HG03575 (cell line): ENCODE measurements around the gene LAD1.

Source experiments
- ATAC-seq: cut with Tn5 transposase; IDR thresholded peaks from one replicate; pipeline ENCODE4 v1.9.1; 2021; ENCODE audit not compliant: unreplicated experiment, insufficient number of reproducible peaks, low FRiP score; ENCODE audit errors: extremely low read depth

LAD1 gene

DNA sequence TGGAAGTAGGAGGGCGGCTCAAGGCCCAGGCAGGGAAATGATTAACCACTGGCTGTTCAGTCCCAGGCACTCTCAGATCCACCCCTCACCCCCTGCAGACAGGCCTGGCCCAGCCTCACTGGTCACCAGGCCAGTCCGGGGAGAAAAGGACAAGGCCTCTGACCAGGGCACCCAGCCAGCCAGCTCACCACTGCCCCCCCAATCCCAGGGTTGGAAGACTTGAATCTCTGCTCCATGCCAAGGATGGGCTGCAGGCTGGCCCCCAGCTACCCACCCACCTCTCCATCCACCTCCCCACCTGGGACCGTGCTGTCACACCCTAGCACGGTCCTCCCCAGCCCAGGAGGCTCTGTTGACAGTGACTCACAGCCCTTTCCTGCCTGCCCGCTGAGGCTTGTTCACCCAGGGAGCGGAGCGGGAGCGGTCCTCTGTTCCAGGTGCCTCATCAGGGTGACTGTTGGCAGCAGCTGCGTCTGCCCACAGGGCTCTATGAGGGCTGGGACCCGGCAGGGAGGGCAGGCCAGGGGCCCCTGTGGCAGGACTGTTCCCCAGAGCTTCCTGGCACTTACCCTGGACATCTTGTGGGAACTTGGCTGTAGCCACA is 2.2 kb downstream of the LAD1 start:
- no peak for ATAC-seq

DNA sequence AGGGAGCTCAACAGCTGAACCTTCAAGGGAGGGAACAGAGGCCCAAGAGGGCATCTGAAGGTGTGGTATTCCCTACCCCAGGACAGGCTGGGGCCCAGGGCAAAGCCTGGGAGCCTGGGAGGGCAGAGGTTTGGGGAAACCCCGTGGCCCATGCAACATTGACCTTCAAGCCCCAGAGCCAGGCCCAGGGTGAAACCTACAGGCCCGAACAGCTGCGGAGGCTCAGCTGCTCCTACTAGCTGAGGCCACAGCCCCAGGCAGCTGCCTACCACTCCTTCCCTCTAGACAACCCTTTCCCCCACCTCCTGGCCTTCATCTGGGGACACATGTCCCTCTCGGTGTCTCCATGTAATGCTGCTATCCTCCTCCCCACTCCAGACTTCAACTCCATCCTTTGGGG is 3.2 kb downstream of the LAD1 start:
- no peak for ATAC-seq

DNA sequence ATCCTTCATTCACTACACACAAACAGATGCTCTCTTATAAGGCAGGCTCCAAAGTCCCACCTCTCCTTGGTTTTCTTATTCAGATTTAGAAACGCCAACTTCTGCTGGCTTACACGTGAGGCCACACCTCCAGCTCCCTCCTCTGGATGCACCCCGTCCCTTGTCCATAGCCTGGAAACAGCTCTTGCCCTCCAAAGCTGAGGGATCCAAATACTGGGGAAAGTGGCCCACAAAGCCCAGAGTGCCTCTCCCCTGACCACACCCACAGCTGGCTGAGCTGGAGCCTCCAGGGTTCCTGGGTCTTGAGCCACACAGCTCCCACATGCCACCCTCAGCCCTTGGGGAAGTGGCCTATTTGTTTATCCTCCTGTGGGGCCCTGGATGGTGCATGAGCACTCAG is 4.5 kb downstream of the LAD1 start:
- ATAC-seq: no peak

DNA sequence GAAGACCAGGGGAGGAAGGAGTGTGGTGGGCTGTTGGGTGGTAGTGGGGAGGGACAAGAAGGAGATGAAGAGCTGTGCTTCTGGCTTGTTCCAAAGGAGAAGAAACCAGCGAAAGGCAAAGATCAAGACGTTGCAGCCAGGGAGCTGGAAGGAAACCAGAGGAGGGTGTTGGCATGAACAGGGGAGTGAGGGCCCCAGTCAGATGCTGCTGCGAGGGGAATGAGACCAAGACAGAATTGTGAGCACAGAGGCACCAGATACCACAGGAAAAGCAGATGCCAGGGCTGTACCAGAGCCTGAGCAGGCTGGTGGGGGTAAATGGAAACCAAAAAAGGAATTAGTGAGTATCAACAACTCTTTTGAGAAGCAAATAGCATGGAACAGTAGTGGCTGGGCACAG is 6.0 kb downstream of the LAD1 start:
- ATAC-seq: no peak

DNA sequence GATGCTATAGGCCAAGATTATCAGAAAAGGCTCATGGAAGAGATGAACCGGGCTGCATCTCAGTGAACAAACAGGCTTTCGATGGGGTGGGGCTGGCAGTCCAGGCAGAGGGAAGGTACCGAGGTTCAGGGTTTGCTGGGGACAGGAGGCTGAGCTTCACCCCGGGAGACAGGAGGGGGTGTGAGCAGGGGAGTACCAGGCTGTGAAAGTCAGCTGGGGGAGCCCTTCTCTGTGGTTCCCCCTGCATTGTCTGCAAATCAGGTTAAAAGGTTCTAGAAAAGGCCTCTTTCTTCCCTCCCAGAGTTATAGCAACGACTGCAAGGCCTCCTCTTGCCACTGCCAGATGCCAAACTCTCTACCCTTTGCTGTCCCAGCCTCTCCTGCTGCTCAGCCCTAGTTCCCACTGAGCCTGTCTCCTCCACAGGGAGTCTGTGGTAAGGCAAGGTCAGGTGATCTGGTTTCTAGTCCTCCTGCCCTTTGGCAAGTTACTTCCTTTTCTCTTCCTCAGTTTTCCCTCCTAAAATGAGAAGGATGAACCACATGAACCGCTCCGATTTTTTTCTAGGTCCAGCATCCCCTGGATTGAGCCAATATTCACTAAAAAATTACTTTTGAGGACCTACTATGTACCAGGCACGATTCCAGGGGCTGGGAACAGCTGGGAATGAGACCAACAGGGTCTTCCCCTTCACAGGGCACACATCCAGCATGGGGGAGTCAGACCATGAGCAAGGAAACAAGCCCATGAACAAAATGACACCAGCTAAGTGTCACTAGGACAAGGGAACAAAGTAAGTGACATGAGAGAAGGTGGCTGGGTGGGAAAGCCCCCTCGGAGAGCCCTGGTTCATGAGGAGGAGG is 7.2 kb downstream of the LAD1 start:
- no peak for ATAC-seq

DNA sequence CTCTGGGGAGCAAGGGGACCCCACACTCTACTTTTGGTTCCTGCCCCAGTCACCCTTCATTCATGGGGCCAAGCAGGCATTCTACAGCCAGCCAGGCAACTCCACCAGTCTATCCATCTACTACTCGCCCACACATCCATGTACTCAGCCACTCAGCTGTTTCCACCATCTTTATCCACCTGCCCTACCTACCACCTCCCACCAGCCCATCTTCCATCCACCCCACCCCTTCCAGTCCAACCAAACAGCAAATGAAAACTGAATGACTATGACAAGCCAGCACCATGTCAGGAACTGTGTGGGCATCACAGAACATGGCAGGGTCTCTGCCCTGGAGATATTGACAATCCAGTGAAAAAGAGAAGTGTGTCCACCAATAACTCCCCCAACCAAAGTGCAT is 7.9 kb downstream of the LAD1 start:
- ATAC-seq: no peak

DNA sequence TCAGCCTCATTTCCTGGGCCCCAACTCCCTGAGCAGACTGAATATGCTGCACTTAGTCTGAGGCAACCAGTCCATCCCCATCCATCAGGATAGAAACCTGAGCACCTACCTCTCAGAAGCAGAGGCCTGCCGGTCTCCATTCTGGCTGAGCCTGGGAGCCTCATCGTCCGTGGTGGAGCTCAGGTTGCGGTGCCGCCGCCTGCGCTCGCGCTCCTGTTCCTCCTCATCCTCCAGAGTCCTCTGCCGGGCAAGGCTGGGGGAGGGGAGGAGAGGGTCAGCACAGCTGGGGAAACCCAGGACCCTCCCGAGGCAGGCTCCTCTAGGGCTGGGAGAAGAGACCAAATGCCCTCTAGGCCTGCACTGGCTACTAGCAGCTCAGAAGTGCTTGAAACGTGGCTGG is 10.1 kb downstream of the LAD1 start:
- no peak for ATAC-seq

DNA sequence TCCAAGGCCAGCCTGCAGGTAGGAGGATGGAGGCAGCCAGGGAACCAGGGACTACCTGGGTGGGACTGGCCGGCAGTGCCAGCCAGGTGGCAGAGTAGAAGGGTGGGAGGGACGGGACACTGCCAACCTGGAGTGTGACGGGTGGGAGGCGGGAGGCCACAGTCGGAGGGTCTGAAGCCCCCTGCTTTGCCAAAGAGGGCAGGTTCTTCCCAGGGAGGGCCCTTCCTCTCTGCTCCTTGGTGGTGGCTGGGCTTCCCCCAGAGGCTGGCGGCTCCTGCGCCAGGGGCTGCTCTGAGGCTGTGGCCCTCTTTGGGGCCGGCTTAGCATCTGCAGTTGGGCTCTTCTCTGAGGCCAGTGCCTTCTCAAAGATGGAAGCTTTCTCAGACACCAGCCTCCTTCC is 12.9 kb downstream of the LAD1 start:
- ATAC-seq: no peak

DNA sequence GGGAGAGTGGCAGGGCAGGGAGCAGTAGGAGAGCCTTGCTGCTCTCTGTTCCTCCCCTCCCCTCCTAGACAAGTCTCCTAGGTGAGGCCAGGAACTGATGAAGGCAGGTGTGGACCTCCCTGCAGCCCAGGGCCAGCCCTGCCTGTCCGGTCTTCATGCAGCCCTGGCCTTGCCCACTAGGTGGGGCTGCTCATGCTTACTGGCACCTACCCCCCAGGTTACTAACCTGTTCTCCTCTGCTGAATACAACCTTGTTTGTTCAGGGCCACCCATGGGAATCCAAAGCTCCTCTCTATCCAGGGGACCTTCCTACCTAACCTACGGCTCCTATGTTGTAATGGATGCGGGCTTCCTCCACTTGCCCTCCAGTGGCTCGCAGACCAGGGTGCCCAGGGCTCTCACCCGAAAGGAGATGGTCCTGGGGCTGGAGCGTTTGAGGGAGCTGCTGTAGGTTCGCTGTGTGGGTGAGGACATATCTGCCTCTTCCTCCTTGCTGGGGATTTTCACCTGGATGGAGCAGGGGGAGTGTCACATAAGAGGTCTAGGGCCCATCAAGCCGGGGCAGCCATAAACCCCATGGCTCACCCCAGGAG is 13.7 kb downstream of the LAD1 start:
- no peak for ATAC-seq

DNA sequence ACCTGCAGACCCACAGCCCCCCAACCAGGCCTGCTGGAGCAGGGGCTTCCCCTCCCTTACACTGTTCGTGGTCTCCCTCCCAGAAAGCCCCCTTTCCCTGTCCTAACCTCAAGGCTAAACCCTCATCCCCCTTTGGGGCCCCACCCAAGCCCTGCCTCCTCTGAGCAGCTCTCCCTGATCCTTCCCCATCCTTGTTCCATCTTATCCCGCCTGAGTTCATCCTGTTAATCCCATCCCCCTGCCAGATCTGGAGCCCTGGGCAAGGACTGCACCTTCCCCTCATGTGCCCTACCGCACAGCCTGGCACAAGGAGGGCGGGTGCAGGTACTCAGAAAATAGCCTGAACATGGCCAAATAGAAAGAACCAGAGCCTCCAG is 14.7 kb downstream of the LAD1 start:
- no peak for ATAC-seq

DNA sequence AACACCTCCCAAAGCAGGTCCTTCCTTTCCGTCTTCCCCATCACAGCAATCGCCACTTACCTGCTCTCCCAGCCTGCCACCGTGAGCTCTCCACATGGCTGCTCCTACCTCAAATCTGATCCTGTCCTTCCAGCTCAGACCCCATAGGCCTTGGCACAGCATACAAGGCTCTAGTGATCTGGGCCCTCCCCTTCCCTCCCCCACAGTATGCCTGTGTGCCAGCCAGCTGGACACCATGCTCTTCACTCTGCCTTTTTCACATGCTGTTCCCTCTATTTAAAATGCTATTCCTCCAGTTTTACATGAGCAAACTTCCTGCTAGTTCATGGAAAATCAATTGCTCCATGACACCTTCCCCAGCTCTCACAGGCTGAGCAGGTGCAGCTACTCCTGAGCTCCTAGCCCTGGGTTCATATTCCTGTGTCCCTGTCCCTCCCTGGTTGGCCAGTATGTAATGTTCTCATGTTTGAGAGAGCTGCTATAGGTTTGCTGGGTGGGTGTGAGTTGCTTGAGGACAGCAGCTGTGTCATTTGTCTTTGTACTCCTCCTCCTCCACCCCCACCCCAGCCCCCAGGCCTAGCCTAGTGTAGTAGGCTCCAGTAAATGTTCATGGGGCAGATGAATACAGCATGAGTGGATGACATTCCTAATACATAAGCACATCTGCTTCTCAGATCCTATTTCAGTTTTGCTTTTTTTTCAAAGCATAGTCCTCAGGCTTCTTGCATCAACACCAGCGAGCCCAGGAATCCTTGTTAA is 15.3 kb downstream of the LAD1 start:
- no peak for ATAC-seq

DNA sequence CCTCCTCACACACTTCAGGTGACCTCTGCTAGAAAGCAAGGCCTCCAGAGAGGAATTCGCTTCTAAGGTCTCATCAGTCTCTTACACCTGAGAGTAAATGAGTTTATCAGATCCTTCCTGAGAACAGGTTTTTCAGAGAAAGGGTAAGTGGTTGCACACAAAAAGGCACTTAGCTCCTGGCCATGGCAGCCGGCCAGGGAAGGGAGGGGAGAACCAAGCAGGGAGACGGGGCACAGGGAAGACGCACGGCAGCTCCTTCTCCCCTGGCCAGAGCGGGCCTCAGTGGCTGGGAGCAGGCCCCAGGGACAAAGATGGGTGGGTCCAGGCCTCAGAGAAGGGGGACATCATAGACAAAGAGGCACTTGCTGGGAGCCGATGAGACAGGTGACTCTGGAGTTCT is 18.0 kb downstream of the LAD1 start:
- no peak for ATAC-seq

DNA sequence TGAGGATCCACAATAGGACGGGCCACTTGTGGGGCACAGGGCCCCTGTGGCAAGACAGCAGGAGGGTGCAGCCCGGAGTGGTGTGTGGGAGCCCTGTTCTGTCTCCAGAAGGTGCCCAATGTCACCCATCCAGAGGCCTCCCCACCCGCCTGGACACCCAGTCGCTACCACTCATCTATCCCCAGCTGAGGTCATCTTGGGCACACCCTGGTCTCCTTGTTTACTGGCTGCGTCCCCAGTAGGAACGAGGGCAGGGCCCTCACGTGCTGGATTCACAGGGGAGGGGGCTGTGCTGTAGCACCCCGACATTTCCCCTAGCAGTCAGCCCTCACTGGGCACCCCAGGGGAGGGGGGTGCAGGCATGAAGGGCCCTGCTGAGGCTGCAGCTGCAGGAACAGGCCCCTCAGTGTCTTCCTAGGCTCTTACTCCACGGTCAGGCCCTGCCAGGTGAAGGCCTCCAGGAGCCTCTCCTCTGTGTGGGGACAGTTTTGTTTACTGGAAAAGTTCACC is 19.3 kb downstream of the LAD1 start:
- ATAC-seq: no peak

DNA sequence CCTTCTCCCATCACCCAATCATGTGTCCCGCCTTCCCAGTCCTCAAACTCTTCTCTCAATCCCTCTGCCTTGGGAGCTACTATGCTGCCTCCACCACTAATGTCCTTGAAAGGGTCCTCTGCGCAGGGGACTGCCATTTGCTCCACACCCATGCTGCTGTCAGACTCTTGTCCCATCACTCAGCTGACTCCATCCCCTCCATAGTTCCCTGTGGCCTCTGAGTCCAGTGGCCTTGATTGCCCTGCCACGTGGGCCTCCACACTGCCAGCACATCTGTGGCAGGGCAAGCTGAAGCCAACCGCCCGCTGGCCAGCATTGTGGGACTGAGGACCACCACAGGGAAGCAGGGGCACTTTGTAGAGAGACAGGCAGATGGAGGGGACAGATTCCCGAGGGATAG is 20.3 kb downstream of the LAD1 start:
- no peak for ATAC-seq

DNA sequence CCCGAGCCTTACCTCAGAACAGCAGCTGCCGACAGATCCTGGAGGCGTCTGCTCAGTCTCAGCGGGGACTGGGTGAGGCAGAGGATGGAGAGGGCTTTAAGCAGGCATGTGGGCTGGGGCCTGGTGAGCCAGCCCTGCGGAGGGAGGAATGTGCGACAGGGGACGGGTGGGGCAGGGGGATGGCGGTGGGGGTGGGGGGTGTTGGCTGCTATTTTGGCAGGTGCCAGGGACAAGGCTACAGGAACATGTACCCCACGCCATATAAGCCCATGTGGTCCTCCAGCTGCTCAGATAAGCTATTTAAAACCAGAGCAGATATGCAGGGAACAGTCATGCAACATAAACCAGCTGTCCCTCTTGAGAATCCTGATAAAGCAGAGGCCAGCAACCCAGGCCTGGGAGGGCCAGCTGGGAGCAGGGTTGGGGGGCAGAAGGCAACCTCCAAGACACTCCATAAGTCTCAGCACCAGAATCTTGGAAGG is 21.5 kb downstream of the LAD1 start, which contains the start of gene TNNT2:
Gene TNNT2 (minus strand): TSS at position 70 of the 482 bp plus-strand sequence. CDS start 4,426 bp downstream, outside the sequence.
- no peak for ATAC-seq

DNA sequence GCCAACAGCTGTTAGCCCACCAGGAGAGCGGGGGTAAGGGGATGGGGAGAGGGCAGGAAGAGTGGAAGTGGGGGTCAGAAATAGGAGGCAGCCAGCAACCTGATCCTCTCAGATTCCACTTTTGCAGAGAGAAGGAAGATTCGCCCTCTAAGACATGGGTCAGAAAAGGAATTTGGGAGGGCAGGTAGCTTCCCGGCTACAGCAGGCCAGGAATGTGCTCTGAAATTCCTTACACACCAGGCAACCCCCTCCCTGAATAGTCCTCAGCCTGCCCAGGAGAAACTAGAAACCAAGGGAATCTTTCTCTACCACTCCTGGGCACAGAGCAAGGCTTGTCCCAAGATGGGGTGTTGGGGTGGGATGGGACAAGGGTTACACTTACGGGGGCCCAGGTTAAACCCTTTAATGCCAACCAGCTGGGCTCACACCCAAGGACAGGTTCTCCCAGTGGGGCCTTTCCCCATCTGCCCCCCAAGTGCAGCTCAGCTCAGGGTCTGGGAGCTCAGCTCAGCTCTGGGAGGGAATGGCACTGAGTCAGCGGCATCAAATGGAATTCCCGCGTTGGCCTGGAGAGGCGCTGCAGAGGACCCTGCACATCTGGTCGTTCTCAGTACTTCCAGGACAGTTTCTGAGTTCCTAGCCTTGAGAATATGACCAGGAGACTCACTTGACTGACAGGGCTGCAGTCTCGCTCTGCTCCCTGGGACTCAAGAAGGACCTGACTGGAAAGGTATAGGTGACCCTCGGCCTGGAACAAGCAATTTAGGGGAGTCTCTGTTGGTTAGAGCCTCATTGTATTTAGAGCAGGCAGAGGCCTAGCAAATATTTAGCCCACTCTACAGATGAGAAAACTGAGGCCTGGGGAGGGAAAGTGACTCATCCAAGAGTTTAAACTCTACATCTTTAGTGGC is 22.4 kb downstream of the LAD1 start:
- no peak for ATAC-seq

DNA sequence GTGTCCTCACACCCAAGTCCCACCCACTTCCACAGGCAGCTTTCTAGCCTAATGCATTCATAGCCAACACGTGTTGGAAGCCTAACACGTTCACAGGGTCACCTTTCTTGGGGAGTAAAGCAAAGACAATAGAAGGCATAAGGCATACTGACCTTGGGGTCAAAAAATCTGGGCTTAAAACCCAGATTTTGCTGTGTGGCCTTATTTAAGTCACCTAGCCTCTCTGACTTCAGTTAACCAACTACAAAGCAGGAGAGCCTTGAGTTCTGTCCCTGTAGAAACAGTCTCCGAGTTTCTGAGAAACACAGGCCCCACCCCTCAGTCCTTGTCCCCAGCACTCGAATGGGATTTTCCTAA is 23.0 kb downstream of the LAD1 start:
- no peak for ATAC-seq

DNA sequence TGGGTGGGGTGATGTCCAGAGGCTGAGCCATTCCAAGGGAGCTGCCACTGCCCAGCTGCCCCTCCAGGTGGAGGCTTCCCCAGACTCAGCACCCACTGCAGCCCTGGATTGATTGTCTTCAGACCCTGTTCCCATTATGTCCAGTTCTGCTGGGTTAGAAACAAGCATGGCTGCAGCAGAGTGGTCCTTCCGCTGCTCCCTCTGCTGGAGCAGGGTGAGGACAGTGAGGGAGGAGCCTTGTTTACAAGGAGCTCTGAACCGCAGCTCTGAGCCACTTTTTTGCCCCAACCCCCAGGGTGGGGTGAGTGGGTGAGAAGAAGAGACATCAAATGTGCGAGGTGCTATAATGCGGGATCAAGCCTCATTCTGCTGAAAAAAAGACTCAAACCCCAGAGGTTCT is 24.0 kb downstream of the LAD1 start:
- no peak for ATAC-seq
